HepG2 (cell line): Measurements from ENCODE around the gene LILRB3. TPM values are rescaled to one million over a fixed set of nuclear protein-coding genes. Genes with fewer than 3 reads are reported as not detected.
A peak's percentile ranks its signal among the peaks of the same experiment; 100 is the strongest.

Source experiments
- ARNT2 ChIP-seq: sonication (generic); formaldehyde crosslinking; IDR thresholded peaks from 2 replicates; pipeline ENCODE4 v1.8.0; 2022; ENCODE audit warnings: mild to moderate bottlenecking, low read depth, missing genetic modification reagents, moderate library complexity
- GABPA ChIP-seq, 2 experiments: IDR thresholded peaks; 2 replicates each; pipeline ENCODE4 v1.6.1; 2011 to 2016; ENCODE audit warnings: low read depth in 2 of 2, low read length in 1 of 2, missing biosample characterization in 1 of 2, missing genetic modification characterization in 1 of 2
- PAXIP1 ChIP-seq: sonication (generic); formaldehyde crosslinking; conservative IDR thresholded peaks from 2 replicates; pipeline ENCODE4 v1.4.0; 2020; ENCODE audit warnings: mild to moderate bottlenecking, missing genetic modification reagents, moderate library complexity
- PLRG1 ChIP-seq: fragments of 450-650 bp; conservative IDR thresholded peaks from 2 replicates; pipeline ENCODE4 v1.6.1; 2016
- POGK ChIP-seq: sonication (generic); formaldehyde crosslinking; conservative IDR thresholded peaks from 2 replicates; pipeline ENCODE4 v1.8.0; 2022; ENCODE audit warnings: mild to moderate bottlenecking, moderate library complexity, missing genetic modification reagents
- RFX1 ChIP-seq: fragments of 450-650 bp; IDR thresholded peaks from 2 replicates; pipeline ENCODE4 v1.6.1; 2017
- SETDB1 ChIP-seq: sonication (generic); formaldehyde crosslinking; IDR thresholded peaks from 2 replicates; pipeline ENCODE4 v1.5.1; 2020; ENCODE audit warnings: missing genetic modification reagents, mild to moderate bottlenecking, borderline replicate concordance
- SMC3 ChIP-seq: IDR thresholded peaks from 2 replicates; pipeline ENCODE4 v1.6.1; 2011; ENCODE audit warnings: low read length, improper control_type of control experiment
- THAP11 ChIP-seq: IDR thresholded peaks from 2 replicates; pipeline ENCODE4 v1.6.1; 2016; ENCODE audit warnings: missing biosample characterization, missing genetic modification reagents
- ZBTB8A ChIP-seq: sonication (generic); formaldehyde crosslinking; IDR thresholded peaks from 2 replicates; pipeline ENCODE4 v1.4.0; 2020; ENCODE audit warnings: mild to moderate bottlenecking, low read depth, missing genetic modification reagents, borderline replicate concordance
- ZC3H13 ChIP-seq: sonication (generic); formaldehyde crosslinking; IDR thresholded peaks from 2 replicates; pipeline ENCODE4 v1.8.1; 2023; ENCODE audit warnings: mild to moderate bottlenecking, missing genetic modification reagents, moderate library complexity
- ZNF276 ChIP-seq: sonication (generic); formaldehyde crosslinking; IDR thresholded peaks from 2 replicates; pipeline ENCODE4 v1.4.0; 2020; ENCODE audit warnings: mild to moderate bottlenecking, low read depth, missing genetic modification reagents
- ZNF354B ChIP-seq: sonication (generic); formaldehyde crosslinking; IDR thresholded peaks from 2 replicates; pipeline ENCODE4 v1.8.0; 2022; ENCODE audit warnings: mild to moderate bottlenecking, missing genetic modification reagents
- ZNF570 ChIP-seq: sonication (generic); formaldehyde crosslinking; IDR thresholded peaks from 2 replicates; pipeline ENCODE4 v1.4.0; 2020; ENCODE audit warnings: mild to moderate bottlenecking, missing genetic modification reagents, borderline replicate concordance
- ZNF775 ChIP-seq: sonication (generic); formaldehyde crosslinking; IDR thresholded peaks from 2 replicates; pipeline ENCODE4 v1.4.0; 2020; ENCODE audit warnings: missing genetic modification reagents, mild to moderate bottlenecking, moderate library complexity, borderline replicate concordance
- ZSCAN22 ChIP-seq: sonication (generic); formaldehyde crosslinking; IDR thresholded peaks from 2 replicates; pipeline ENCODE4 v1.4.0; 2020; ENCODE audit warnings: mild to moderate bottlenecking, missing genetic modification reagents
- polyA plus RNA-seq, 8 experiments: library from polyadenylated mRNA; depleted of rRNA in 3 of 8; stranded (reverse) in 7 of 8; unstranded in 1 of 8; fragments of >200 nt; fragmentation: Illumina TruSeq in 4 of 8; extraction: Trizol in 4 of 8; gene quantifications; 2 replicates each; pipeline versions ENCODE4 v1.2.1 to v1.2.3, GENCODE V29; 2011 to 2016; ENCODE audit warnings: low read depth in 4 of 8, missing spikeins in 1 of 8, mixed read lengths in 1 of 8; ENCODE audit not compliant: insufficient read depth in 1 of 8
- total RNA-seq, 5 experiments: library from RNA; depleted of rRNA; stranded (reverse); fragments of >200 nt; fragmentation: Illumina TruSeq; extraction: Trizol; gene quantifications; 2 replicates each; pipeline ENCODE4 v1.2.3, GENCODE V29; 2016; ENCODE audit warnings: low read depth in 1 of 5
- TF ChIP-seq, protein P1 (sequence below): sonication (generic); formaldehyde crosslinking; IDR thresholded peaks from 2 replicates; pipeline ENCODE4 v1.4.0; 2020; ENCODE audit warnings: mild to moderate bottlenecking, missing genetic modification reagents

The LILRB3 gene
- total and polyA plus RNA-seq, 2 of the 13 experiments (the other 11 are each of a cell fraction or from before 2014, with no cell fraction given), result 0.22 TPM; not detected in 1

GRCh38 chr19:54209811-54210494 is 12.9 kb downstream of the LILRB3 start (continued):
- TF ChIP-seq POGK (peak; percentile 59; the same call in 1 of the 2 replicates), ARNT2 (CRISPR knock-in tag) (no peak), ZNF570 (CRISPR knock-in tag) (no peak), GABPA (IDR thresholded peaks at IDR 0.05; ENCODE audit: low read depth, low read length) (no peak), GABPA (CRISPR knock-in tag; IDR thresholded peaks at IDR 0.05; ENCODE audit: low read depth) (no peak), PLRG1 (no peak), THAP11 (peak; percentile 59; the same call in 1 of the 2 replicates), ZC3H13 (CRISPR knock-in tag) (peak; percentile 62; the same call in 1 of the 2 replicates), ZNF354B (no peak), RFX1 (no peak), ZNF276 (no peak), ZSCAN22 (CRISPR knock-in tag) (no peak), ZBTB8A (CRISPR knock-in tag) (no peak), SMC3 (no peak), SETDB1 (CRISPR knock-in tag) (no peak), PAXIP1 (peak; percentile 78), ZNF775 (CRISPR knock-in tag) (no peak)
- TF ChIP-seq, protein P1, sequence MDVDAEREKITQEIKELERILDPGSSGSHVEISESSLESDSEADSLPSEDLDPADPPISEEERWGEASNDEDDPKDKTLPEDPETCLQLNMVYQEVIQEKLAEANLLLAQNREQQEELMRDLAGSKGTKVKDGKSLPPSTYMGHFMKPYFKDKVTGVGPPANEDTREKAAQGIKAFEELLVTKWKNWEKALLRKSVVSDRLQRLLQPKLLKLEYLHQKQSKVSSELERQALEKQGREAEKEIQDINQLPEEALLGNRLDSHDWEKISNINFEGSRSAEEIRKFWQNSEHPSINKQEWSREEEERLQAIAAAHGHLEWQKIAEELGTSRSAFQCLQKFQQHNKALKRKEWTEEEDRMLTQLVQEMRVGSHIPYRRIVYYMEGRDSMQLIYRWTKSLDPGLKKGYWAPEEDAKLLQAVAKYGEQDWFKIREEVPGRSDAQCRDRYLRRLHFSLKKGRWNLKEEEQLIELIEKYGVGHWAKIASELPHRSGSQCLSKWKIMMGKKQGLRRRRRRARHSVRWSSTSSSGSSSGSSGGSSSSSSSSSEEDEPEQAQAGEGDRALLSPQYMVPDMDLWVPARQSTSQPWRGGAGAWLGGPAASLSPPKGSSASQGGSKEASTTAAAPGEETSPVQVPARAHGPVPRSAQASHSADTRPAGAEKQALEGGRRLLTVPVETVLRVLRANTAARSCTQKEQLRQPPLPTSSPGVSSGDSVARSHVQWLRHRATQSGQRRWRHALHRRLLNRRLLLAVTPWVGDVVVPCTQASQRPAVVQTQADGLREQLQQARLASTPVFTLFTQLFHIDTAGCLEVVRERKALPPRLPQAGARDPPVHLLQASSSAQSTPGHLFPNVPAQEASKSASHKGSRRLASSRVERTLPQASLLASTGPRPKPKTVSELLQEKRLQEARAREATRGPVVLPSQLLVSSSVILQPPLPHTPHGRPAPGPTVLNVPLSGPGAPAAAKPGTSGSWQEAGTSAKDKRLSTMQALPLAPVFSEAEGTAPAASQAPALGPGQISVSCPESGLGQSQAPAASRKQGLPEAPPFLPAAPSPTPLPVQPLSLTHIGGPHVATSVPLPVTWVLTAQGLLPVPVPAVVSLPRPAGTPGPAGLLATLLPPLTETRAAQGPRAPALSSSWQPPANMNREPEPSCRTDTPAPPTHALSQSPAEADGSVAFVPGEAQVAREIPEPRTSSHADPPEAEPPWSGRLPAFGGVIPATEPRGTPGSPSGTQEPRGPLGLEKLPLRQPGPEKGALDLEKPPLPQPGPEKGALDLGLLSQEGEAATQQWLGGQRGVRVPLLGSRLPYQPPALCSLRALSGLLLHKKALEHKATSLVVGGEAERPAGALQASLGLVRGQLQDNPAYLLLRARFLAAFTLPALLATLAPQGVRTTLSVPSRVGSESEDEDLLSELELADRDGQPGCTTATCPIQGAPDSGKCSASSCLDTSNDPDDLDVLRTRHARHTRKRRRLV (CRISPR knock-in tag), result no peak
